Caco-2 (cell line): ENCODE results near the gene PSG2. TPM values are rescaled to one million over a fixed set of nuclear protein-coding genes. Genes with fewer than 3 reads are reported as not detected.
"Not testable (repeated sequence)": the region's sequence is repeated elsewhere in the genome, so short reads cannot be mapped to it uniquely, and the experiment has no call there.

ENCODE experiments used
- BruUV-seq: library from RNA; stranded (reverse); fragments of 400-500 nt; replicated peaks from 2 replicates; lab custom pipeline; 2021; lab: Mats Ljungman, UMichigan
- CTCF ChIA-PET: fragments of 300-600 bp; sonication (Branson Sonifier 250); formaldehyde crosslinking; loops from one replicate; lab custom pipeline; 2022; ENCODE audit warnings: antibody characterized with exemption; lab: Charles Lee
- POLR2A ChIA-PET: fragments of 300-600 bp; sonication (Branson Sonifier 250); formaldehyde crosslinking; loops from one replicate; lab custom pipeline; 2022; ENCODE audit warnings: antibody characterized with exemption; lab: Charles Lee
- DNase-seq, 2 experiments: peaks; one replicate each; pipeline versions ENCODE4 v3.0.0 to v3.0.0-alpha.2; 2020 to 2022
- H3K27me3 ChIP-seq: replicated peaks from 2 replicates; pipeline ENCODE4 v1.6.0; 2011; ENCODE audit warnings: low read length; ENCODE audit not compliant: control insufficient read depth, insufficient read depth
- H3K36me3 ChIP-seq: 2 replicates; pipeline ENCODE4 v1.5.1; 2011; ENCODE audit warnings: low read length; ENCODE audit not compliant: control insufficient read depth, insufficient read depth
- H3K4me1 ChIP-seq: fragments of 250-450 bp; sonication (Bioruptor Pico); 2 replicates; pipeline ENCODE4 v1.5.1; 2020; ENCODE audit warnings: mild to moderate bottlenecking
- H3K4me3 ChIP-seq: 2 replicates; pipeline ENCODE4 v1.5.1; 2011; ENCODE audit warnings: low read depth, mild to moderate bottlenecking, control low read depth, low read length
- H3K9me3 ChIP-seq: fragments of 250-450 bp; sonication (Bioruptor Pico); 2 replicates; pipeline ENCODE4 v1.5.1; 2020; ENCODE audit warnings: mild to moderate bottlenecking, moderate library complexity
- H3K27ac Mint-ChIP-seq: one replicate; pipeline ENCODE4 v1.8.0; 2022; ENCODE audit warnings: mixed read lengths; ENCODE audit not compliant: unreplicated experiment
- H3K27me3 Mint-ChIP-seq: one replicate; pipeline ENCODE4 v1.8.0; 2022; ENCODE audit warnings: mixed read lengths; ENCODE audit not compliant: insufficient read depth, unreplicated experiment
- H3K36me3 Mint-ChIP-seq: one replicate; pipeline ENCODE4 v1.8.0; 2022; ENCODE audit warnings: mild to moderate bottlenecking, mixed read lengths; ENCODE audit not compliant: insufficient read depth, unreplicated experiment
- H3K4me1 Mint-ChIP-seq: one replicate; pipeline ENCODE4 v1.8.0; 2022; ENCODE audit warnings: low read depth, mixed read lengths; ENCODE audit not compliant: unreplicated experiment
- H3K4me3 Mint-ChIP-seq: one replicate; pipeline ENCODE4 v1.8.0; 2022; ENCODE audit warnings: mild to moderate bottlenecking, moderate library complexity, mixed read lengths; ENCODE audit not compliant: unreplicated experiment
- H3K9me3 Mint-ChIP-seq: one replicate; pipeline ENCODE4 v1.8.0; 2022; ENCODE audit warnings: mixed read lengths; ENCODE audit not compliant: unreplicated experiment
- intact Hi-C: fragments of 100-400 bp; cut with micrococcal nuclease; formaldehyde crosslinking; loops from one replicate; pipeline ENCODE4 v1.10.0; 2022; ENCODE audit not compliant: unreplicated experiment
- total RNA-seq: library from RNA; stranded (reverse); gene quantifications from 2 replicates; pipeline ENCODE4 v1.2.3, GENCODE V29; 2022
- TF ChIP-seq, protein P1 (sequence below), 2 experiments: fragments of 200-600 bp in 1 of 2; IDR thresholded peaks; 1 replicate in 1 of 2; 2 replicates in 1 of 2; pipeline versions ENCODE4 v1.5.1 to v1.8.0; 2011 to 2022; ENCODE audit warnings: antibody characterized with exemption in 1 of 2, control low read depth in 1 of 2, inconsistent platforms in 1 of 2, low read depth in 1 of 2, low read length in 1 of 2, mild to moderate bottlenecking in 1 of 2, moderate library complexity in 1 of 2; ENCODE audit not compliant: insufficient read depth in 1 of 2, severe bottlenecking in 1 of 2, unreplicated experiment in 1 of 2

Gene PSG2
- total RNA-seq, 1 experiment from 2014 or later = 0.45 TPM

DNA sequence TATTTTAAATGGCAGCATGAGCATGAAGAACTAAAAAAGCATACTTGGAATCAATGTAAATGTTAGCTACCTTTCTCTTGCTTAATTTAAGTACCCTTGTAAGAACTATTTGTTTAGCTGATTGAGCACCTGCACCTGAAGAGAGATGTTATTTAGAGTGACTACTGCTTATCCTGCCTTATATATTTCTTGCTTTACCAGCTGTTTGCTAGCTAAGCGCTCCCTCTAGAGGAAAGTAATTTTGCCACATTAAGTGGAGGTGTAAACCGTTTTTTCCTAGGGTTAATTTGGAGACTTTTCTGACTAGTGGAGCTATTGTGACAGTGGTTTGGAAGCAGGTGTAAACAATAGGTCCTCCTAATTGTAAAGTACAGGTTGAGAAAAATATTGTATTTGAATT lies 19.4 kb upstream of the PSG2 start:
- Histone ChIP-seq H3K9me3 (peaks cover 3% of the 10 kb centered on the region; the same call in 1 of the 2 replicates), H3K4me3 (no peak overlapping the region), H3K36me3 (no peaks in the 10 kb centered on the region), H3K4me1 (no peaks in the 10 kb centered on the region), H3K27me3 (no peaks in the 10 kb centered on the region)
- TF ChIP-seq, protein P1, sequence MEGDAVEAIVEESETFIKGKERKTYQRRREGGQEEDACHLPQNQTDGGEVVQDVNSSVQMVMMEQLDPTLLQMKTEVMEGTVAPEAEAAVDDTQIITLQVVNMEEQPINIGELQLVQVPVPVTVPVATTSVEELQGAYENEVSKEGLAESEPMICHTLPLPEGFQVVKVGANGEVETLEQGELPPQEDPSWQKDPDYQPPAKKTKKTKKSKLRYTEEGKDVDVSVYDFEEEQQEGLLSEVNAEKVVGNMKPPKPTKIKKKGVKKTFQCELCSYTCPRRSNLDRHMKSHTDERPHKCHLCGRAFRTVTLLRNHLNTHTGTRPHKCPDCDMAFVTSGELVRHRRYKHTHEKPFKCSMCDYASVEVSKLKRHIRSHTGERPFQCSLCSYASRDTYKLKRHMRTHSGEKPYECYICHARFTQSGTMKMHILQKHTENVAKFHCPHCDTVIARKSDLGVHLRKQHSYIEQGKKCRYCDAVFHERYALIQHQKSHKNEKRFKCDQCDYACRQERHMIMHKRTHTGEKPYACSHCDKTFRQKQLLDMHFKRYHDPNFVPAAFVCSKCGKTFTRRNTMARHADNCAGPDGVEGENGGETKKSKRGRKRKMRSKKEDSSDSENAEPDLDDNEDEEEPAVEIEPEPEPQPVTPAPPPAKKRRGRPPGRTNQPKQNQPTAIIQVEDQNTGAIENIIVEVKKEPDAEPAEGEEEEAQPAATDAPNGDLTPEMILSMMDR (IDR thresholded peaks at IDR 0.05; ENCODE audit: insufficient read depth in 1 of 2, low read depth in 1 of 2, low read length in 1 of 2, severe bottlenecking in 1 of 2, unreplicated experiment in 1 of 2) = no peak
- Mint-ChIP-seq H3K27me3 (no peaks in the 10 kb centered on the region), H3K4me1 (no peaks in the 10 kb centered on the region), H3K9me3 (peaks cover 37% of the 10 kb centered on the region), H3K4me3 (no peak overlapping the region), H3K36me3 (no peaks in the 10 kb centered on the region), H3K27ac (no peak overlapping the region)
- CTCF ChIA-PET = no interaction called here
- BruUV-seq = no TSS peak
- no peak for DNase-seq
- intact Hi-C loops = no loop called here
- POLR2A ChIA-PET = no interaction called here

DNA sequence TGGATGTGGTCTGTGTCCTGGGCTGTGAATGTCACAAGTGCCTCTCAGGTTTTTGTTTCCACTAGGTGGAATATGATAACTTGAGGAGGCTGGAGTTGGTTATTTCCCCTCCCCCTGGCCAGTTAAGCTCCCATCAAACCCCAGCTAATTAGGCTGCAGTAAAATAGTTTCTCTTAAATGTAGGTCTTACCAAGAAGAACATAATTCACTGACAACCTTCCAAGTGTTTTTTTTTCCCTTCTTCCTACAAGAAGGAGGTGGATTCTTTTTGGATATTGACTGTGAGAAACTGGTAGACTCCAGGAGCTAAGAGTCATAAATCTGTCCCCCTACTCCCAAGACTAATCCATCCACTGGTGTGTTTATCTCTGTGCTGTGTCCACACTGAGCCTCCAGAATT lies 15.9 kb upstream of the PSG2 start:
- H3K36me3 Mint-ChIP-seq, H3K9me3 ChIP-seq, H3K27me3 Mint-ChIP-seq, CTCF ChIA-PET, H3K4me3 ChIP-seq, H3K4me1 ChIP-seq, H3K4me3 Mint-ChIP-seq, H3K36me3 ChIP-seq, DNase-seq, H3K4me1 Mint-ChIP-seq, H3K27ac Mint-ChIP-seq, intact Hi-C loops, BruUV-seq, POLR2A ChIA-PET, H3K27me3 ChIP-seq: not testable (repeated sequence)
- H3K9me3 Mint-ChIP-seq = peaks cover 15% of the 10 kb centered on the region

DNA sequence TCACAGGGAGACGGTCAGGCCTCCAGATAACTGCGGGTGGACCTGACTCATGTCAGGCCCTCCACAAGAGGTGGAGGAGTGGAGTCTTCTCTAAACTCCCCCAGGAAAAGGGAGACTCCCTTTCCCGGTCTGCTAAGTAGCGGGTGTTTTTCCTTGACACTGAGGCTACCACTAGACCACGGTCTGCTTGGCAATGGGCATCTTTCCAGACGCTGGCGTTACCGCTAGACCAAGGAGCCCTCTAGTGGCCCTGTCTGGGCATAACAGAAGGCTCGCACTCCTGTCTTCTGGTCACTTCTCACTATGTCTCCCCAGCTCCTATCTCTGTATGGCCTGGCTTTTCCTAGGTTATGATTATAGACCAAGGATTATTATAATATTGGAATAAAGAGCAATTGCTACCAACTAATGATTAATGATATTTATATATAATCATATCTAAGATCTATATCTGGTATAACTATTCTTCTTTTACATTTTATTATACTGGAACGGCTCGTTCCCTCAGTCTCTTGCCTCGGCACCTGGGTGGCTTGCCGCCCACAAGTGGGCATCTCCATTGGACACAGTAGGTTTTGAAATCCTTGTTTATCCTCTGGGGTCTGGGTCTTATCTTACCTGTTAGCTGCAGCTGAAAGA lies 5.3 kb upstream of the PSG2 start:
- H3K36me3 ChIP-seq, H3K27ac Mint-ChIP-seq, H3K4me3 ChIP-seq, H3K27me3 Mint-ChIP-seq, H3K4me1 Mint-ChIP-seq, H3K9me3 ChIP-seq, H3K4me3 Mint-ChIP-seq, H3K36me3 Mint-ChIP-seq, intact Hi-C loops, POLR2A ChIA-PET, BruUV-seq, H3K27me3 ChIP-seq, CTCF ChIA-PET: not testable (repeated sequence)
- peak in 1 of 2 experiments; percentile 29 for DNase-seq
- TF ChIP-seq, protein P1 (IDR thresholded peaks at IDR 0.05; ENCODE audit: insufficient read depth in 1 of 2, low read depth in 1 of 2, low read length in 1 of 2, severe bottlenecking in 1 of 2, unreplicated experiment in 1 of 2) = peak in 1 of 2 experiments; percentile 34
- H3K4me1 ChIP-seq = peaks cover 15% of the 10 kb centered on the region; the same call in 1 of the 2 replicates
- H3K9me3 Mint-ChIP-seq = peaks cover 58% of the 10 kb centered on the region

DNA sequence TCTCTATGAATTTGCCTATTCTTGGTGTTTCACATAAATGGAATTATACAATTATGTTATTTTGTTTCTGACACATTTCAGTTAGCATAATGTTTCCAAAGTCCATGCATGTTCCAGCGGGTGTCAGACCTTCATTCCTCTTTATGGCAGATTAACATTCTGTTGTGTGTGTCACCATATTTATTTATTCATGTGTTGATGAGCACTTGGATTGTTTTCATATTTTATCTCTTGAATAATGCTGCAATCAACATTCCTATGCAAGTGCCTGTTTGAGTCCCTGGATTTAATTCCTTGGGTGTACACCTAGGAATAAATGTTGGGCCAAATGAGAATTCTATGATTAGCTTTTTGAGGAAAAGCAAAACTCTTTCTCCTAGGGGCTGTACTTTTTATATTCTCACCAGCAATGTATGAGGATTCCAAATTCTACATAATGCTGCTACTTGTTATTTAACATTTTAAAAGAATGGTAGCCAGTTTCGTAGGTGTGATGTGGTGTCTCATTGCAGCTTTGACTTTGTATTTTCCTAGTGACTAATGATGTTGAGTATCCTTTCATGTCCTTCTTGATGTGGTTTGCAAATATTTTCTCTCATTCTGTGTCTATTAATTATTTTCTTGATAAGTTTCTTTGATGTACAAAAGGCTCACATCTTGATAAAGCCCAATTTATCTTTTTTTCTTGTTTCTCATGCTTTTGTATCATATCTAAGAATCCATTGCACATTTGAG lies 3.5 kb upstream of the PSG2 start:
- CTCF ChIA-PET = not testable (repeated sequence)

More for the DNA sequence above, 3.5 kb upstream of the PSG2 start:
- intact Hi-C loops, DNase-seq, H3K27me3 ChIP-seq, H3K4me3 ChIP-seq, BruUV-seq, H3K36me3 ChIP-seq, H3K9me3 ChIP-seq, H3K27ac Mint-ChIP-seq, H3K4me1 Mint-ChIP-seq, H3K4me3 Mint-ChIP-seq, H3K36me3 Mint-ChIP-seq, H3K27me3 Mint-ChIP-seq, POLR2A ChIA-PET: not testable (repeated sequence)
- H3K4me1 ChIP-seq = peaks cover 15% of the 10 kb centered on the region; the same call in 1 of the 2 replicates
- peaks cover 55% of the 10 kb centered on the region for H3K9me3 Mint-ChIP-seq
